NOMO-1 treated with dmso at 0.1 percent for 144 hours (cell line): ENCODE data around the gene DNAI1.
A peak's percentile ranks its signal among the peaks of the same experiment; 100 is the strongest.
"Not testable (repeated sequence)": the region's sequence is repeated elsewhere in the genome, so short reads cannot be mapped to it uniquely, and the experiment has no call there.

Experiments used
- DNase-seq: peaks from one replicate; lab custom pipeline; 2025; ENCODE audit not compliant: unreplicated experiment; lab: John Stamatoyannopoulos, UW

The DNAI1 gene

DNA sequence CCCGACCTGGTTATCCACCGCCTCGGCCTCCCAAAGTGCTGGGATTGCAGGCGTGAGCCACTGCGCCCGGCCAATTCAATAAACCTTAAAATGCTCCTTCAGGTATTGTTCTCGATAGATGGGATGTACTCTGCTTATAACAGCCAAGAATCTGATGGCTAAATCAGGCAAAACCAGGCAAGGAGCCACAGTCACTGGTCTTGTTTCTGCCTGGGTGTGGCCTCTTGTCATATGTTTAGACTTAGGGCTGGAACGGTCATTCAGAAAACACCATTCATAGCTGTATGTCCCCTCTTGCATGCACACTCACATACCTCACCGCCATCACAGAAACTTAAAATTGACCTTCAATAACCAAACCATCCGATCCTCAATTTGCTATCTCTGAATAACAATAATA is 8.0 kb upstream of the DNAI1 start:
- DNase-seq: no peak

DNA sequence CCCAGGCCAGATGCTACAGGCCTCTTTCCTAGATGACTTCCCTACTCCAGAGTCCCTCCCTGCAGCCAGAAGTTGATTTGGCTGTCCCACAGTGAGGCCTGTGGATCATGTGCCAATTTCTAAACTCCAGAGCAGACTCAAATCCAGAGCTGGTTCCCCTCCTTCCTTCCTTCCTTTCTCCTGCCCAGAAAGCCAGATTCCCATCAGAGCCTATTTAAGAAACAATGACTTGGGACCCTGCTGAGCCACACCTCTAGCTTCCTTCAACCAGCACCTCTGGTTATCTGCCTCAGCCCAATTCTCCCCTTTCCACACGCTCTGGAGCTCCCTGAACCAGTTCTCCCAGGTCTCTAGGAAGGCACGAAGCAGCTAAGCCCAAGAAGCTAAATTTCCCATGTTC is 7.5 kb upstream of the DNAI1 start:
- no peak for DNase-seq

DNA sequence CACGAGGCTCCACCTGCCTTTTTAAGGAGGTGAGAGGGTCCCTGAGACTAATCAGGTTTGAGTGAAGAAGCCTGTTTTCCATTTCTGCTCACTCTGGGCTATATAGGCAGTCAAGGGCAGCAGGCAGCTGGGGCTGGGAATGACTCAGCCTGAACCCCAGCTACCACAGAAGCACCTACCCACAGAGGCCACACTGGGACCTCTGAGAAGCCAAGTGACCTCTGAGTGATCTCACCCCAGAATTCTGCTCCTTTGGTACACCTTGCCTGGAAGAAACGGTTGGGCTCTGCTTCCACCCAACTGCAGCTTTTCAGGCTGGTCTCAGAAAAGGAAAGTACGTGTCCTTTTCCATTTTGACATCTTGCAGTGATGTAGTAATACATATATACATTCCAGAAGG is 7.1 kb upstream of the DNAI1 start:
- DNase-seq: no peak

DNA sequence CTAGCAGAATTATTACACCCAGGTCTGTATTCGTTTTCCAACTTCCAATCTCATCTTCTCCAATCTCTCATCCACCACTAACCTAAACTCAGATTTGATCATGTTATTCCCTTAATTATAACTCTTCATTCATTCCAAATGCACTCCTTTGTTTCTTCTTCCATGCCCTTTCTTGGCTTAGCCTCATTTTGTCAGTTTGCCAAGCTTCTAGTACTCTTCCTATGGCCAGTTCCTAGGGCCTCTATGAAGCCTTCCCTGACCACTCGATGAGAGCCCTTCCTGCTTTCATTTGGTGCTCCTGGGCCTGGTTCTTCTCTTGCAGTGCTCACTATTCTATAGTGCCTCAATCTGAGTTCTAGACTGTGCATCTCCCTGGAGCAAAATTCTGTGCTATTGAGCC is 6.0 kb upstream of the DNAI1 start:
- no peak for DNase-seq

DNA sequence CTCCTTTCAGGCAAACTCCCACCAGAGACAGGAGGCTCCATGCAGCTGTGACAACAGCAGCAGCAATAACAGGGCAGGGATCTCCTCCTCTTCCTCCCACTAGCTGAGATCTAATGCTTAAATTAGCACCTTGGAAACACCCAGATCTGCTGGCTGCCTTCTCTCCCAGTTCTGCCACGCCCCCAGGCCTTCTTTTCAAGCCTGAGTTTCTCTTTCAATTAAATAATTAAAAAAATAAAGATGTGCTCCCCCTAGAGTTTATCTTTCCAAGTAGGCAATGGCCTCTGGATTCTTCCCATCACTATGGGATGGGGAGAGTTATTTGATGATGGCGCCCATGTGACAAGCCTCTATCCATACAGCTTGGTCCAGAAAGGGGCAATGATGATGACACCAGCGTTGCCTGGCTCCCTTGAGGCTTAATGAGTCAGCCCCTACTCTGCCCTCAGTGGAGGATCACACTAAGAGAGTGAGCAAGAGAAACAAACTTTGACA is 4.0 kb upstream of the DNAI1 start:
- no peak for DNase-seq

DNA sequence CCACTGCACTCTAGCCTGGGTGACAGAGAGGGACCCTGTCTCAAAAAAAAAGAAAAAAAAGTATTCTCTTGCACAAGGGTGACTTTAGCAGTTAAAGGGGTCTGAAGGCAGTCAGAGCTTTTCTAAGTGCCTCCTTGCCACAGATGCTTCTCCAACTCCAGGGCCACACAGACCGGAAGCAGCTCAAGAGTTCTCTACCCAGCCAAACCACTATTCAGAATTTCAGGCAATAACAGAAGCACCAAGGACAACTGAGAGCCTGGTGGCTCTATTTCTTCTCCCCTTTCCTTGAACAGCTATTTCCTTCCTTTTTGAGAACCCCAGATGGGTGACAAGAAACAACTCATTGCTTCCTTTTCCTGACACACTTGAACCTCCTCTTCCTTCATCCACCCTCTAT is 2.5 kb upstream of the DNAI1 start:
- DNase-seq: no peak

DNA sequence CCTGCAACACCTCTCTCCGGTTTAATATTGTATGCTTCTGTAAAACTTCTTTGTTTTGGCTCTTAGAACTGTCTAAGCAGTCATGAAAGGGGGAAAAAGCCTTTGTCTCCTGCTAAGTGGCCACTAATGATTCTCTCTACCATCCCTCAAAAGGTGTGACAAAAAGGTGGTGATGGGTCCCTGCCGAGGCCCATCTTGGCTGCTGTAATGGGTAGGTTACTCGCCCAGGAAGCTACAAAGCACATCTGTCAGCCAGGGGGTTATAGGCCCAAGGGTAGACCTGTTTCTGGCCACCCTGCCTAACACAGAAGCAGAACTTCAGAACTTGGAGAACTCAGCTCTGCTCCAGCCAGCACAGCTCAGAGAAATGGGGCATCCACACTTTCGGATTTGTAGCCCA is 1.9 kb upstream of the DNAI1 start:
- DNase-seq: no peak

DNA sequence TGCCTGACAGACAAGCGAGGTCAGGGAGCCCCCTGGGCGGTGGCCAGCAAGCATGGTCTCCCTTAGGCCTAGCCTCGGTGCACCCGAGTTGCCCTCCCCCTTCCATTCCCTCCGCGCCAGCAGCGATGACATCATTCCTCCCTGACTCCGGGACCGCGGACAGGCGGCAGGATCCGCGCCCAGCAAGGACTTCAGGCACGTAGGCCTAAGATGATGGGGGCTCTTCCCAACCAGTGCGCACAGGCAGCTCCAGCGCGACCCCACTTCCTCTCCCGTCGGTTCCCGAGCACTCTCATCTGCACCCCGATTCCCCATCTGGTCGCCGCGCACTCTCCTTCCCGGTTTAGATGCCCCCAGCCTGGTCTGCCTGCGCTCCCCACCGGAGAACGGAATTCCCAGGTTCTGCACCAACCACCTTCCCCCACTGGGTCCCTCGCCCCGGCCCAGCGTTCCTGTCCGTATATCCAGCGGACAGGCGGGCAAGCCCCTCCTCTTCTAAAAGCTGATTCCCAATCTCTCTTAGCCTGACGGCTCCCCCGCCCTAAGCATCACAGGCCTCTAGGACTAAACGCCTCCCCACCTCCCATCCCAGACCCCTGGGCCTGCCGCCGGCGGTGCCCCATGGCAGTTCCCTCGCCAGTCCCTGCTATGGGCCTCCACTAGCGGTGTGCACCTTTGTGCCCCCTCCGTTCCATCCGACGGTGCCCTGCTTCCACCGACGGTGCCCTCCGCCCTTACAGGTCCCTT is 1.2 kb upstream of the DNAI1 start:
- DNase-seq: no peak

DNA sequence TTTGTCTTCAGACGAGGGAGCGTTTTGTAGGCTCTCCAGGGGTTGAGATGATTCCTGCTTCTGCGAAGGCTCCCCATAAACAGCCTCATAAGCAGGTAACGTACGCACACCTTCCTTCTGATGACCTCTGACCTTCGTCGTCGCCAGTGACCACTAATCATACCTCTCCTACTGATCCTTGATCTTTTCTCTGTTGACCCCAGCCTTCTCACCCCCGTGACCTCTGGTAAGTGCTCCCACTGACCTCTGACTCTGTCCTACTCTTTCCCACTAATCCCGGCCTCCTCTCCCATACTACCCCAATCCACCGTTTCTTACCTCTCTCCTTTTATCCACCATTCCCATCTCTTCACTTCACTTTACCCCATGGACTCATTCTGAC is 345 bp downstream of the DNAI1 start:
- DNase-seq: no peak

DNA sequence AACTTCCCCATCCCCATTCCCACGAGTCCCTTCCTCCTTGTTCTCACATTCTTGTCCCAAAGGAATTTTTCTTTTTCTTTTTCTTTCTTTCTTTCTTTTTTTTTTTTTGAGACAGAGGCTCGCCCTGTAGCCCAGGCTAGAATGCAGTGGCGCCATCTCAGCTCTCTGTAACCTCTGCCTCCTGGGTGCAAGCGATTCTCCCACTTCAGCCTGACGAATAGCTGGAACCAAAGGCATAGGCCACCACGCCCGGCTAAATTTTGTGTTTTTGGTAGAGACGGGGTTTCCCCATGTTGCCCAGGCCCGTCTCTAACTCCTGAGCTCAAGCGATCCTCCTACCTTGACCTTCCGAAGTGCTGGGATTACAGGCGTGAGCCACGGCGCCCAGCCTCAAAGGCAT is 751 bp downstream of the DNAI1 start:
- DNase-seq: no peak

DNA sequence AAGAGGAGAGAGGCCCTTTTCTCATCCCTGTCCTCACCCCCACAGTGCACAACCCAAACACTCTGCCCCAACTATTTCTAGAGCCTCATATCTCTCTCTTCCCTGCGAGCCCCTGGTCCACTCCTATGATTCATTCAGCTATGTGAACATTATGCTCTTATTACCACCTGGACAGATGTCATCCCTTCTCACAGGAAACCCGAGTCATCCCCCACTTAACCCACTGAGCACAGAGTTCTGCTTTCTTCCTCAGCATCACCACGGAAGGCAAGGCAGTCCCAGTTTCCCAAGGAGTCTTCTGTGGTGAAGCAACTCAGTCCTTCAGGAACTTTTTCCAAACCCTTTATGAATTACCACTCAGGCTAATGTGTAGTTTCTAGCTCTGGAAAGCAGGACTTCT is 1.3 kb downstream of the DNAI1 start:
- DNase-seq: no peak

DNA sequence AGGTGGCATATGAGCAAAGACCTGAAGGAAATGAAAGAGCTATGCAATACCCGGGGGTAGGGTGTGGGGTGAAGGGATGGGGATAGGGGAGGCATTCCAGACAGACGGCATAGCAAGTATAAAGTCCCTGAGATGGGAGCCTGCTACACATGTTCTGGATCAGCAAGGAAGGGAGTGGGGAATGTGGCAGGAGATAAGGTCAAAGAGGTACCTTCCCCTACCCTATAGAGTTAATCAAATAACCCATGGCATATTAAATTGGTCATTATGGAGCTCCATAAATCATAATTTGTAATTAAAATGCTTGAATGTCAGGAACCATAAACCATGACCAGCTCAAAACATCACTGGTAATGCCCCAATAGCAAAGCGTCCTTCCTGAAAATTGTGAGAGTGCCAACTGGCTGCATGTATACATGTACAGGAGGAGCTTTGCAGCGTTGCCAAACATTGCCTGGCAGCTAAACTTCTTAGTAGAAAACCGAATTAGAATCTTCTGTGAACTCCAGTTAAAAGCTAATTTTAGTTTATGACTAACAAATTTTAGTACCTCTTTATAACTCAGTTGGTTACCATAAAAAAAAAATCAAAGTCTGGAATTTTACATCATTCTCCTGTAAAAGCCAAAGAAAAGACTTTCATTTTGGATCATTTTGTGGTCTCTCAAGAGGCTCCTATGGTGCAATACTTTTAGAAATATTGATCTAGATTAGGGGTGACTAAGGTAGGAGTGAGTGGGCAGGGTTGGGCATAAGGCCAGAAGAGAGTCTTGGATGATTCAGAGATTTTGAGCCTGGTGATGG is 4.7 kb downstream of the DNAI1 start:
- DNase-seq: peak; percentile 35

DNA sequence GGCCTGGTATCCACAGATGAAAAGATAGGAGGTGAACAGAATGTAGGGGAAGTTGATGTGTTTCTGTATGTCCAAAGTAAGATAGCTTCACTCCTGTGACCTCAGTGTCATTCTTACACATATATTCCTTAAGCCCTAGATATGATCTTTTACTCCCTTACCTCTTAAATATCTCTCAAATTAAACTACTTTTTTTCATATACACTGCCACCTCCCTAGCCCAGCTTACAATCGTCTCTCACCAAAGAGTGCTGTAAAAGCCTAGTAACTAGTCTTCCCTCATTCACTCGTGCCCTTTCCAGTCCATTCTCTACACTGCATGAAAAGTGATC is 5.3 kb downstream of the DNAI1 start:
- DNase-seq: no peak

DNA sequence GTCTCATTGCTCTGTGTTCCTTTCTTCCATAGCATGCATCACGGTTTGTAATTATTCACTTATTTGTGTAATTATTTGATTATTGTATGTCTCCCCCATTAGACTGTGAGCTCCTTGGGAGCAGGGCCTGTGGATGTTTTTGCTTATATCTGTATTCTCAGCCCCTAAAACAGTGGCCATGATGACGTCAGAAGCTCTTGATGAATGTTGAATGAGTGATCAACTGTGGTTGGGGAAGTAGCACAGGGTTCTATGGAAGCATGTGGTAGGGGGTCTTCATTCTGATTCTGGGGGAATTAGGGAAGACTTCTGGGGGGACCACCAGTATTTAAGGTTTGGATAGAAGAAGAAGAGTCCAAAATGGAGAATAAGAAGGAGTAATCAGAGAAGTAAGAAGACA is 6.0 kb downstream of the DNAI1 start:
- no peak for DNase-seq

DNA sequence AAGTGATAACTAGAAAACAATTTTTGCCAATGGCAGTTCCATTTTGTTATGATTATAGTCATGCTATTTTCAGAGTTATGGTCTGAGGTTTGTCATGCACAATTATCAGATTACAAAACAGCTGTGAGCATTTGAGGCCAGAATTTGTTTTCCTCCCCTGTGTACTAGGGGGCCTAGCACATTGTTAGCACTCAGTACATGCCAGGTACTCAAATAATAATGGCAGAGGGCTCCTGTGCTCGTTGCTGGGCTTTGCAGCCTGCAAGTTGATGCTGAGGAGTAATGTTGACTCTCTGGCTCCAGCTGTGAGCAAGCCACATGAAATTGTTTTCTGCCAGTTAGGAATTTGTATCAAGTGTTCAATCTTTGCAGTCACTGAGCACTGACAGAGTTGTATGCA is 6.9 kb downstream of the DNAI1 start:
- no peak for DNase-seq

DNA sequence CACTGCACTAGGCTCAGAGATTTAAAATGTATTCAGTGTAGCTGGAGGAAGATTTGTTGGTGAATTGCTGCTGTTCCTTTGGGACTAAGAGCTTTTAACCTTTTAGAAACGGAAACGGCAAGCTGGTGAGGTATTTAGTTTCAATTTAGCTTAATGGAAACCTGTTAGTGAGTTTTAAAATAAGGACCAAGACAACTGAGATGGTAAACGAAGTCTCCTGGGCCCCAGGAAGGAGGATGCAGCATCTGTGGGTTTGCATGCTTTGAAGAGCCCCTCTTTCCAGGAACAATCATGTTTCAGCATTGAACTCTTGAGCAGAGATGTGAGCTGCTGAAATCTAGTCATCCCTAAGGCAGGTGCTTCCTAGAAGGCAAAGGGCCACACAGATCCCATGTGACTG is 16.5 kb downstream of the DNAI1 start:
- DNase-seq: no peak

DNA sequence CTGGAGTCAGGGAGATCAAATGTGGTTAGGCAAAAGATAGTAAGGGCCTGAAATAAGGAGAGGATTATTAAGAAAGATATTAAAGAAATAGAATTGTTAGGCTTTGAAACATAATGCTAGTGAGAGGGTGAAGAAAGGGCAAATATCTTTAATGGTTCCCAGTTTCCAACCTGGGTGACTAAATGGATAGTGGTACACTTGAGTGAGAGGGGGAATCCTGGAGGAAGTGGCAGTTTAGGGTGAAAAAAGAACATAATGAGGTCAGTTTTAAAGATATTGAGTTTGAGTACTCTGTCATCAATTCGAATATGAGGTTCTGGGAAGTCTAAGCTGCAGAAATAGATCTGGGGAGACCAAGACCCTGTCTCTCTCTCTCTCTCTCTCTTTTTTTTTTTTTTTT is 18.9 kb downstream of the DNAI1 start:
- no peak for DNase-seq

DNA sequence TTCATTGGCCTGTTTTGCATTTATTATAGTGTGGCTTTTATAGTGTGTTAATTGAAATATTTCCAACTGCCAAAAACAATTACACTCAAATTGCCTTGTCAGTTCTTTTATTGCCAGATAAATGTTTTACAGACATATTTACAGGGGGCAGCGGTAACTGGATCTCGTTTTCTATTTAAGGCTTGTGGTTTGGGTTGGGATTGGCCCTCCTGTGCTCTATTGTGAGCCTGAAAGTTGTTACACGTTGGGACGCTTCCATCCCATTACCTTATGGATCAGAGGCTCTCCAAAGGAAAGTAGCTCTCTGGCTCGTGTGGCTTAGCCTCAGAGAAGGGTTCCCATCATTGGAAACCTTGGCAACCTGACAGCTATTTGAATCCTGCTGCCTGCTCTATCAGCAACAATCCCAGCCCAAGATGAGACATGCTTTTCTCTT is 20.8 kb downstream of the DNAI1 start:
- DNase-seq: no peak

DNA sequence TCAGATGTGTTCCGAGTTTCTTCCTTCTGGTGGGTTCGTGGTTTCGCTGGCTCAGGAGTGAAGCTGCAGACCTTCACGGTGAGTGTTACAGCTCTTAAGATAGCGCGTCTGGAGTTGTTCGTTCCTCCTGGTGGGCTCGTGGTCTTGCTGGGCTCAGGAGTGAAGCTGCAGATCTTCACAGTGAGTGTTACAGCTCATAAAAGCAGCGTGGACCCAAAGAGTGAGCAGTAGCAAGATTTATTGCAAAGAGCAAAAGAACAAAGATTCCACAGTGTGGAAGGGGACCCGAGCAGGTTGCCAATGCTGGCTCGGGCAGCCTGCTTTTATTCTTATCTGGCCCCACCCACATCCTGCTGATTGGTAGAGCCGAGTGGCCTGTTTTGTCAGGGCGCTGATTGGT is 23.0 kb downstream of the DNAI1 start:
- not testable (repeated sequence) for DNase-seq

DNA sequence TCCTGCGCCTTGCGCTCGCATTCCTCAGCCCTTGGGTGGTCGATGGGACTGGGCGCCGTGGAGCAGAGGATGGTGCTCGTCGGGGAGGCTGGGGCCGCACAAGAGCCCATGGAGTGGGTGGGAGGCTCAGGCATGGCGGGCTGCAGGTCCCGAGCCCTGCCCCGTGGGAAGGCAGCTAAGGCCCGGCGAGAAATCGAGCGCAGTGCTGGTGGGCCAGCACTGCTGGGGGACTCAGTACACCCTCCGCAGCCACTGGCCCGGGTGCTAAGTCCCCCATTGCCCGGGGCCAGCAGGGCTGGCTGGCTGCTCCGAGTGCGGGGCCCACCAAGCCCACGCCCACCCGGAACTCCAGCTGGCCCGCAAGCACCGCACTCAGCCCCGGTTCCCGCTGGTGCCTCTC is 24.1 kb downstream of the DNAI1 start:
- not testable (repeated sequence) for DNase-seq

DNA sequence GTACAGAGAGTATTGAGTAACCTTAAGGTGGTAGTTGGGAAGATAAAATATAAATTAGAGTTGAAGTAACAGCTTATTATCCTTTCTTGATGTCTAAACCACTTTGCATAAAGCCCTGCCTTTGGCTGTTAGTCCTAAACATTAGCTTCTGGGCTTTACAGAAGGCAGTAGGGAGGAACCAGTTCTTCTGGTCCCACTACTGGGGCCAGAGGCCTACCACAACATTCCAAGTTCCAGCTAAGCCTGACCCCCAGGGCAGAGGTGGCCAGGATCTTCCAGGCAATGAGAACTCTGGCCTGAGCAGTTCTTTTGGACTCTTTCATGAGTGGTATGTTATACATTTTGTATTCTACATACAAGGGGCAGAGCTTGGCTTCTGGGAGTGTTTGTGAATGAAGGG is 26.1 kb downstream of the DNAI1 start:
- no peak for DNase-seq

DNA sequence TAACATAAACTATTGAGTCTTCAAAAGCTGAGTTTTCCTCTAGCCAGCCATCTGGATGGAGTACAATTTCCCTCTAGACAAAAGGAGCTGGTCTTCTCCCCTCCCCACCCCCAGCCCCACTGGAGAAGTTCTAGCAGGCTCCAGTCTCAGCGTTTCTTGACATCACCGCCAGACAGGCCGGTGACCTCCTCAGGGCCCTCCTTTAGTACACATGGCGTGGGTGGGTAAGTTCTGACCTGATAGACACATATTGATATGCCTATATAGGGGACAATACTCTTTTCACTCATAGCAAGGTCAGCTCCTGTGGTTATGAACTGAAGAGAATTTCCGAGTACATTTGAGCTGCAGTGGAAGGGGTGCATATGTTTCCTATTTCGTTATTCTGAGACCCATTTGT is 27.2 kb downstream of the DNAI1 start:
- DNase-seq: no peak

DNA sequence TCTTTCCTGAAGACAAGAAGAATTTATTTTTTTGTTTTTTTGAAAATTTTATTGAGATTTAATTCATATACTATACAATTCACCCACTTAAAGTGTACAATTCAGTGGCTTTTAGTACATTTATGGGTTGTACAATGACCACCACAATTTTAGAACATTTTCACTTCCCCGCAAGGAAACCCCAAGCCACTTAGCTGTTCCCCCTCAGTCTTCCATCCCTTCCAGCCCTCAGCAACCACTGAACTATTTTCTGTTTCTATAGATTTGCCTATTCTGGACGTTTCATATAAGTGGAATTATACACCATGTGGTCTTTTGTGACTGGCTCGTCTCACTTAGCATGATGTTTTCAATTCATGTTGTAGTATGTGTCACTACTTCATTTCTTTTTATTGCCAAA is 28.0 kb downstream of the DNAI1 start:
- DNase-seq: no peak
